Measurements from ENCODE around the gene MRTFA. TPM values are rescaled to one million over a fixed set of nuclear protein-coding genes. Genes with fewer than 3 reads are reported as not detected.

The MRTFA gene
- polyA plus RNA-seq, 2 of the 4 experiments (the other 2 are of a cell fraction), result 6.8 to 48.3 TPM

- no peak for TF ChIP-seq HMGXB4 (CRISPR knock-in tag; IDR thresholded peaks at IDR 0.05; ENCODE audit: borderline replicate concordance)
Observed at GRCh38 chr22:40648386-40648785, 11.9 kb upstream of the MRTFA start (continued).

GRCh38 chr22:40645579-40646197, 9.2 kb upstream of the MRTFA start:
- peak overlapping the region; percentile 74 for H3K4me2 ChIP-seq
- no peak for FAIRE-seq
- 41% methylated on average over 4 of the region's 4 CpGs for WGBS (ENCODE audit: missing lambda C conversion rate)

GRCh38 chr22:40642316-40642715, 5.8 kb upstream of the MRTFA start:
- POLR2A ChIA-PET, result interaction anchor here (0.6 kb wide), 1 partner anchor 113 kb away, joined by 4 read pairs; no protein-coding TSS in a partner anchor
- Histone ChIP-seq H3K4me3 (no peak overlapping the region), H3K4me2 (no peak overlapping the region), H3K9me3 (no peaks in the 10 kb centered on the region), H3K27ac (peak overlapping the region in 1 of 2 experiments; percentile 82; a peak in 4 of 6 replicates), H3K4me1 (peaks cover 31% of the 10 kb centered on the region)
- no peak for FAIRE-seq
- TF ChIP-seq SREBF2 (IDR thresholded peaks at IDR 0.05) (no peak), ZNF302 (CRISPR knock-in tag; IDR thresholded peaks at IDR 0.05) (no peak), FOSL2 (IDR thresholded peaks at IDR 0.05) (no peak), FOSL2 (CRISPR knock-in tag; IDR thresholded peaks at IDR 0.05) (no peak), HOXA7 (CRISPR knock-in tag; IDR thresholded peaks at IDR 0.05) (no peak), GATA3 (IDR thresholded peaks at IDR 0.05; ENCODE audit: borderline replicate concordance) (no peak), MAZ (IDR thresholded peaks at IDR 0.05; ENCODE audit: borderline replicate concordance, low read depth, low read length) (no peak), MAFK (IDR thresholded peaks at IDR 0.05; ENCODE audit: partially characterized antibody) (no peak), CBX8 (IDR thresholded peaks at IDR 0.05) (no peak), E2F6 (IDR thresholded peaks at IDR 0.05; ENCODE audit: borderline replicate concordance, low read depth) (no peak), NR3C1 (IDR thresholded peaks at IDR 0.05) (no peak), FOXS1 (CRISPR knock-in tag; IDR thresholded peaks at IDR 0.05) (no peak), RCOR1 (IDR thresholded peaks at IDR 0.05; ENCODE audit: low read depth, low read length) (no peak), RAD21 (conservative IDR thresholded peaks at IDR 0.05 in 1 of 2, IDR thresholded peaks at IDR 0.05 in 1 of 2) (no peak), HEYL (CRISPR knock-in tag; IDR thresholded peaks at IDR 0.05) (no peak), TP53 (CRISPR knock-in tag; IDR thresholded peaks at IDR 0.05) (no peak), EHMT2 (IDR thresholded peaks at IDR 0.05; ENCODE audit: low read depth) (no peak), CTCF (IDR thresholded peaks at IDR 0.05) (no peak), RFX5 (IDR thresholded peaks at IDR 0.05) (no peak), KDM5A (IDR thresholded peaks at IDR 0.05) (no peak), BHLHE40 (IDR thresholded peaks at IDR 0.05; ENCODE audit: low read depth, low read length) (no peak)
- DNase-seq (ENCODE audit: low read depth in 1 of 2, low spot score in 1 of 2), result no peak
- 90% methylated on average over 4 of the region's 4 CpGs for WGBS (ENCODE audit: missing lambda C conversion rate)
- CTCF ChIA-PET, result interaction anchor here (0.6 to 1.6 kb wide), 4 partner anchors 109 to 206 kb away, joined by 3 to 5 read pairs (median 4); no protein-coding TSS in a partner anchor
- ATAC-seq, result no peak

More at GRCh38 chr22:40645579-40646197, 9.2 kb upstream of the MRTFA start:
- DNase-seq (ENCODE audit: low read depth in 1 of 2, low spot score in 1 of 2), result no peak
- peaks cover 25% of the 10 kb centered on the region for H3K4me1 ChIP-seq
- no peak overlapping the region for H3K4me3 ChIP-seq
- ATAC-seq, result no peak
- peak overlapping the region; percentile 82 for H3K27ac ChIP-seq
- no peaks in the 10 kb centered on the region for H3K9me3 ChIP-seq
- TF ChIP-seq ELK1 (IDR thresholded peaks at IDR 0.05; ENCODE audit: low read depth, low read length) (no peak), MAX (IDR thresholded peaks at IDR 0.05) (no peak), JUN (IDR thresholded peaks at IDR 0.05) (no peak), KDM1A (IDR thresholded peaks at IDR 0.05; ENCODE audit: low read depth) (peak; percentile 94), CHD2 (IDR thresholded peaks at IDR 0.05; ENCODE audit: low read length, partially characterized antibody) (no peak)
- POLR2A ChIA-PET, result interaction anchor here (0.6 kb wide), 1 partner anchor 189 kb away, joined by 5 read pairs; no protein-coding TSS in a partner anchor
- CTCF ChIA-PET, result interaction anchor here (0.6 to 4.5 kb wide), 36 partner anchors 9 to 253 kb away, joined by 3 to 87 read pairs (median 4); partner anchors contain the start of genes MRTFA and SLC25A17

Measured in A549 (cell line).